H1 (cell line): ENCODE results near the gene PHC1.

Experiments used
- ATF3 ChIP-seq: IDR thresholded peaks from 2 replicates; pipeline ENCODE4 v1.6.1; 2011; ENCODE audit warnings: low read depth, mild to moderate bottlenecking, low read length; ENCODE audit not compliant: insufficient read depth
- BACH1 ChIP-seq: IDR thresholded peaks from 2 replicates; pipeline ENCODE4 v1.6.1; 2012; ENCODE audit warnings: low read length, improper control_type of control experiment
- CHD1 ChIP-seq: IDR thresholded peaks from 2 replicates; pipeline ENCODE4 v1.6.1; 2012; ENCODE audit warnings: low read depth, low read length, improper control_type of control experiment
- CTCF ChIP-seq, 3 experiments: IDR thresholded peaks; 1 replicate in 2 of 3; 2 replicates in 1 of 3; pipeline versions ENCODE4 v1.5.1 to v1.6.1; 2011; ENCODE audit warnings: low read length in 3 of 3, mild to moderate bottlenecking in 3 of 3, inconsistent platforms in 2 of 3, low read depth in 1 of 3, moderate library complexity in 1 of 3; ENCODE audit not compliant: insufficient read depth in 1 of 3; ENCODE audit errors: control extremely low read depth in 1 of 3
- JUN ChIP-seq: IDR thresholded peaks from 2 replicates; pipeline ENCODE4 v1.6.1; 2011; ENCODE audit warnings: low read depth, mild to moderate bottlenecking, improper control_type of control experiment, low read length
- MAX ChIP-seq: IDR thresholded peaks from 2 replicates; pipeline ENCODE4 v1.6.1; 2012; ENCODE audit warnings: inconsistent platforms
- POLR2A ChIP-seq, 2 experiments: IDR thresholded peaks; 1 replicate in 1 of 2; 2 replicates in 1 of 2; pipeline ENCODE4 v1.6.1; 2011; ENCODE audit warnings: low read depth in 2 of 2, low read length in 2 of 2, mild to moderate bottlenecking in 2 of 2; ENCODE audit errors: control extremely low read depth in 1 of 2
- POLR2AphosphoS5 ChIP-seq: IDR thresholded peaks from 2 replicates; pipeline ENCODE4 v1.6.1; 2011; ENCODE audit warnings: low read depth, low read length
- SRF ChIP-seq: IDR thresholded peaks from 2 replicates; pipeline ENCODE4 v1.6.1; 2011; ENCODE audit warnings: mild to moderate bottlenecking, low read depth, low read length, moderate library complexity
- TAF1 ChIP-seq: IDR thresholded peaks from 2 replicates; pipeline ENCODE4 v1.6.1; 2011; ENCODE audit warnings: mild to moderate bottlenecking, low read depth, low read length
- USF2 ChIP-seq: IDR thresholded peaks from 2 replicates; pipeline ENCODE4 v1.6.1; 2011; ENCODE audit warnings: low read length, improper control_type of control experiment

- TF ChIP-seq CTCF (IDR thresholded peaks at IDR 0.05; ENCODE audit: control extremely low read depth in 1 of 3, insufficient read depth in 1 of 3, low read depth in 1 of 3, low read length in 3 of 3), result no peak
- TF ChIP-seq TAF1, result no peak
- no peak for TF ChIP-seq ATF3
- TF ChIP-seq POLR2AphosphoS5, result no peak
- TF ChIP-seq POLR2A (IDR thresholded peaks at IDR 0.05; ENCODE audit: control extremely low read depth in 1 of 2, low read depth in 2 of 2, low read length in 2 of 2), result no peak
- no peak for TF ChIP-seq MAX
- TF ChIP-seq SRF, result no peak
- TF ChIP-seq USF2, result no peak
- TF ChIP-seq CHD1, result no peak
- TF ChIP-seq BACH1, result no peak
- no peak for TF ChIP-seq JUN
These were observed 42.5 kb downstream of the PHC1 start for GRCh38 chr12:8956772-8957171.
